Measurements from ENCODE around the gene TRPV3. TPM values are rescaled to one million over a fixed set of nuclear protein-coding genes. Genes with fewer than 3 reads are reported as not detected.

Gene TRPV3
- total RNA-seq, 1 donor from 2014 or later = 0.26 TPM

- peaks cover 14% of the 10 kb centered on the region for H3K27me3 ChIP-seq
- H3K9me3 ChIP-seq = no peaks in the 10 kb centered on the region
- no peak for DNase-seq
- H3K36me3 ChIP-seq = no peaks in the 10 kb centered on the region
- no peaks in the 10 kb centered on the region for H3K4me1 ChIP-seq
- no peak overlapping the region for H3K27ac ChIP-seq
- intact Hi-C loops (cut with DNase I) = no loop called here
- TF ChIP-seq CTCF (IDR thresholded peaks at IDR 0.05) = no peak
- no peak overlapping the region for H3K4me3 ChIP-seq
- no peak for ATAC-seq
Observed at GRCh38 chr17:3554440-3554839, 3.2 kb downstream of the TRPV3 start.

GRCh38 chr17:3553419-3554401 is 3.9 kb downstream of the TRPV3 start:
- intact Hi-C loops (cut with DNase I) = no loop called here
- no peak for DNase-seq
- Histone ChIP-seq H3K27ac (no peak overlapping the region), H3K4me1 (no peaks in the 10 kb centered on the region), H3K4me3 (no peak overlapping the region), H3K9me3 (no peaks in the 10 kb centered on the region), H3K27me3 (peaks cover 14% of the 10 kb centered on the region), H3K36me3 (no peaks in the 10 kb centered on the region)
- TF ChIP-seq CTCF (IDR thresholded peaks at IDR 0.05) = no peak
- no peak for ATAC-seq

- no peaks in the 10 kb centered on the region for H3K4me1 ChIP-seq
- H3K27ac ChIP-seq = no peak overlapping the region
- H3K27me3 ChIP-seq = peaks cover 14% of the 10 kb centered on the region
- no peak for TF ChIP-seq CTCF (IDR thresholded peaks at IDR 0.05)
- H3K9me3 ChIP-seq = no peaks in the 10 kb centered on the region
- H3K4me3 ChIP-seq = no peak overlapping the region
- ATAC-seq = no peak
- H3K36me3 ChIP-seq = no peaks in the 10 kb centered on the region
- intact Hi-C loops (cut with DNase I) = no loop called here
- DNase-seq = no peak
Observed at GRCh38 chr17:3552916-3553315, 4.7 kb downstream of the TRPV3 start.

GRCh38 chr17:3551189-3551588 is 6.4 kb downstream of the TRPV3 start:
- no peaks in the 10 kb centered on the region for H3K9me3 ChIP-seq
- DNase-seq (no peak), ATAC-seq (no peak)
- no peak for TF ChIP-seq CTCF (IDR thresholded peaks at IDR 0.05)
- no peak overlapping the region for H3K27ac ChIP-seq
- intact Hi-C loops (cut with DNase I) = no loop called here
- H3K4me3 ChIP-seq = no peak overlapping the region
- no peaks in the 10 kb centered on the region for H3K36me3 ChIP-seq
- no peaks in the 10 kb centered on the region for H3K4me1 ChIP-seq
- peaks cover 14% of the 10 kb centered on the region for H3K27me3 ChIP-seq

- intact Hi-C loops (cut with DNase I) = no loop called here
- Histone ChIP-seq H3K27me3 (peaks cover 5% of the 10 kb centered on the region), H3K4me3 (no peak overlapping the region)
Observed at GRCh38 chr17:3549610-3550162, 7.9 kb downstream of the TRPV3 start.

More at GRCh38 chr17:3549610-3550162, 7.9 kb downstream of the TRPV3 start:
- TF ChIP-seq CTCF (IDR thresholded peaks at IDR 0.05) = no peak
- no peaks in the 10 kb centered on the region for H3K9me3 ChIP-seq
- H3K27ac ChIP-seq = no peak overlapping the region
- no peaks in the 10 kb centered on the region for H3K36me3 ChIP-seq
- DNase-seq = no peak
- H3K4me1 ChIP-seq = no peaks in the 10 kb centered on the region
- no peak for ATAC-seq

Measured in upper lobe of right lung (tissue), 1 donor.